H1 (cell line): ENCODE results near the gene ZNF483. TPM values are rescaled to one million over a fixed set of nuclear protein-coding genes. Genes with fewer than 3 reads are reported as not detected.

Source experiments
- ASH2L ChIP-seq: fragments of 200-600, 300-600 bp; sonication (generic); IDR thresholded peaks from one replicate; pipeline ENCODE4 v1.7.1; 2017; ENCODE audit warnings: low read length
- CREB1 ChIP-seq: IDR thresholded peaks from 2 replicates; pipeline ENCODE4 v1.6.1; 2012; ENCODE audit warnings: inconsistent platforms
- CTBP2 ChIP-seq: IDR thresholded peaks from 2 replicates; pipeline ENCODE4 v1.7.0; 2011; ENCODE audit warnings: borderline replicate concordance, mild to moderate bottlenecking, moderate library complexity, mixed read lengths, low read length; ENCODE audit not compliant: insufficient read depth, insufficient read length
- FOSL1 ChIP-seq: IDR thresholded peaks from 2 replicates; pipeline ENCODE4 v1.6.1; 2011; ENCODE audit warnings: mild to moderate bottlenecking, low read depth, low read length, moderate library complexity; ENCODE audit not compliant: insufficient read depth
- POLR2A ChIP-seq, 2 experiments: IDR thresholded peaks; 1 replicate in 1 of 2; 2 replicates in 1 of 2; pipeline ENCODE4 v1.6.1; 2011; ENCODE audit warnings: low read depth in 2 of 2, low read length in 2 of 2, mild to moderate bottlenecking in 2 of 2; ENCODE audit errors: control extremely low read depth in 1 of 2
- POLR2AphosphoS5 ChIP-seq: IDR thresholded peaks from 2 replicates; pipeline ENCODE4 v1.6.1; 2011; ENCODE audit warnings: low read depth, low read length
- RAD21 ChIP-seq, 2 experiments: IDR thresholded peaks in 1 of 2; conservative IDR thresholded peaks in 1 of 2; 2 replicates each; pipeline ENCODE4 v1.6.1; 2011; ENCODE audit warnings: low read depth in 2 of 2, low read length in 2 of 2, improper control_type of control experiment in 1 of 2, inconsistent platforms in 1 of 2, mild to moderate bottlenecking in 1 of 2, moderate library complexity in 1 of 2
- SP4 ChIP-seq: IDR thresholded peaks from 2 replicates; pipeline ENCODE4 v1.6.1; 2012; ENCODE audit warnings: low read length, inconsistent platforms
- TBP ChIP-seq: IDR thresholded peaks from 2 replicates; pipeline ENCODE4 v1.6.1; 2011; ENCODE audit warnings: low read depth, low read length, improper control_type of control experiment
- TCF12 ChIP-seq: IDR thresholded peaks from 2 replicates; pipeline ENCODE4 v1.6.1; 2011; ENCODE audit warnings: low read depth, mild to moderate bottlenecking, low read length
- polyA plus RNA-seq, 7 experiments: library from polyadenylated mRNA; depleted of rRNA in 3 of 7; stranded (reverse) in 5 of 7; unstranded in 2 of 7; fragments of >200 nt in 5 of 7; fragments of 200-250 nt in 2 of 7; gene quantifications; 1 replicate in 5 of 7; 2 replicates in 1 of 7; 4 replicates in 1 of 7; pipeline versions ENCODE4 v1.2.1 to v1.2.3, GENCODE V29; 2011 to 2013; ENCODE audit warnings: missing spikeins in 2 of 7, mixed read lengths in 2 of 7
- total RNA-seq: library from RNA; stranded (reverse); fragmentation: NEBNext Ultra II Directional; extraction: Animal tissue kit (Norgen Biotek cat#: 25700); gene quantifications from 2 replicates; pipeline ENCODE4 v1.2.1, GENCODE V29; 2021
- TF ChIP-seq, protein P1 (sequence below): IDR thresholded peaks from 2 replicates; pipeline ENCODE4 v1.6.1; 2012; ENCODE audit warnings: inconsistent platforms
- TF ChIP-seq, protein P2 (sequence below): IDR thresholded peaks from 2 replicates; pipeline ENCODE4 v1.6.1; 2011; ENCODE audit warnings: low read length, improper control_type of control experiment

The ZNF483 gene
- total and polyA plus RNA-seq, 2 of the 8 experiments (the other 6 are each of a cell fraction or from before 2014, with no cell fraction given), result 4.8 to 83.8 TPM

DNA sequence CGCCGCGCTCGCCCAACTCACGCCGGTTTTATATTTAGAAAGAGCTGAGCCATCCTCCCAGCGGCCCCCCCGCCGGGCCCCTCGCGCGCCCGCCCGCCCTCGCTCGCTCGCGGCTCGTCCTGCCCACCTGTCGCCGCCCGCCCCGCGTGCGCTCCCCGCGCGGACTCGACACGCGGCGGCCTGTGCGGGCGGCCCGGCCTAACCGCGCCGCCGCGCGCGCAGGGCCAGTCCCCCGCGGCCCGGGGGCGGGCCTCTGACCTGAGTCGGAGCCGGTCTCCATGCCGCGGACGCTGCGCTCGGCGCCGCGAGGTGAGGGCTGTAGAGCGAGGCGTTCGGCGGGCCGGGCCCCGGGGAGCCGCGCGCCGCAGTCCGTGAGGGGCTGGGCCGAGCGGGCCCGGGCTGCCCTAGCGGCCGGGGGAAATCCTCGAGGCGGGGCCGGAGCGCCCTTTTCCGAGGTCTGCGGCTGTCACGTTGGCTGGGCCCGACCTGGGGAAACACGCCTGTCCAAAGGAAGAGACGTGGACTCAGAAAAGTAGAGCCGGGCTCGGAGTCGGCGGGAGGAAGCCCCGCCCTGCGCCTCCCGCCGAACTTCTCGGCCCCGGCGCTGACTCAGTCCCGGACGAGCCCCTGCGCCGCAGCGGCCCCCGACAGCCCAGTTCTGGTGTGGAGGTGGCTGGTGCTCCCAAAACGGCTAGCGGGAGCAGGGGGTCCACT is 41.0 kb upstream of the ZNF483 start, which contains the start of gene ECPAS (continued):
- TF ChIP-seq CREB1, result no peak
- peak in 1 of 2 experiments; percentile 23; a peak in 1 of 3 replicates for TF ChIP-seq POLR2A (IDR thresholded peaks at IDR 0.05; ENCODE audit: control extremely low read depth in 1 of 2, low read depth in 2 of 2, low read length in 2 of 2)
- TF ChIP-seq, protein P1, sequence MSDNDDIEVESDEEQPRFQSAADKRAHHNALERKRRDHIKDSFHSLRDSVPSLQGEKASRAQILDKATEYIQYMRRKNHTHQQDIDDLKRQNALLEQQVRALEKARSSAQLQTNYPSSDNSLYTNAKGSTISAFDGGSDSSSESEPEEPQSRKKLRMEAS, result no peak; the same call in none of the 2 replicates
- TF ChIP-seq, protein P2, sequence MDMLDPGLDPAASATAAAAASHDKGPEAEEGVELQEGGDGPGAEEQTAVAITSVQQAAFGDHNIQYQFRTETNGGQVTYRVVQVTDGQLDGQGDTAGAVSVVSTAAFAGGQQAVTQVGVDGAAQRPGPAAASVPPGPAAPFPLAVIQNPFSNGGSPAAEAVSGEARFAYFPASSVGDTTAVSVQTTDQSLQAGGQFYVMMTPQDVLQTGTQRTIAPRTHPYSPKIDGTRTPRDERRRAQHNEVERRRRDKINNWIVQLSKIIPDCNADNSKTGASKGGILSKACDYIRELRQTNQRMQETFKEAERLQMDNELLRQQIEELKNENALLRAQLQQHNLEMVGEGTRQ, result no peak
- TF ChIP-seq CTBP2, result no peak
- peak; percentile 67; the same call in 1 of the 2 replicates for TF ChIP-seq TBP
- TF ChIP-seq SP4, result no peak
- no peak for TF ChIP-seq TCF12
- TF ChIP-seq POLR2AphosphoS5, result peak; percentile 39; the same call in 1 of the 2 replicates
- TF ChIP-seq FOSL1, result no peak
- peak; percentile 79 for TF ChIP-seq ASH2L
- TF ChIP-seq RAD21 (IDR thresholded peaks at IDR 0.05 in 1 of 2, conservative IDR thresholded peaks at IDR 0.05 in 1 of 2; ENCODE audit: low read depth in 2 of 2, low read length in 2 of 2), result peak in 1 of 2 experiments; percentile 14; a peak in 2 of 4 replicates
